T-helper 2 cell treated with Interferon-gamma antibody and Interleukin-4, amounts not matched to agents 5 μg/mL and 100 μg/mL, for 36 hours (primary cell): Measurements from ENCODE around the gene DLK2.

Source experiments
- DNase-seq: peaks from one replicate; pipeline ENCODE4 v3.0.0; 2021; ENCODE audit warnings: low spot score
- H3K27ac Mint-ChIP-seq: one replicate; pipeline ENCODE4 v1.8.0; 2021; ENCODE audit warnings: mild to moderate bottlenecking, mixed read lengths
- H3K27me3 Mint-ChIP-seq: one replicate; pipeline ENCODE4 v1.8.0; 2021; ENCODE audit warnings: low read depth, mixed read lengths
- H3K36me3 Mint-ChIP-seq: one replicate; pipeline ENCODE4 v1.8.0; 2021; ENCODE audit warnings: low read depth, mixed read lengths
- H3K4me1 Mint-ChIP-seq: one replicate; pipeline ENCODE4 v1.8.0; 2021; ENCODE audit warnings: low read depth, mixed read lengths
- H3K4me3 Mint-ChIP-seq: one replicate; pipeline ENCODE4 v1.8.0; 2022; ENCODE audit warnings: mild to moderate bottlenecking, moderate library complexity, mixed read lengths
- H3K9me3 Mint-ChIP-seq: one replicate; pipeline ENCODE4 v1.8.0; 2021; ENCODE audit warnings: mixed read lengths

DLK2 gene

GRCh38 chr6:43493230-43493629, 37.9 kb upstream of the DLK2 start:
- H3K36me3 Mint-ChIP-seq = no peaks in the 10 kb centered on the region
- no peak overlapping the region for H3K4me3 Mint-ChIP-seq
- H3K27ac Mint-ChIP-seq = no peak overlapping the region
- H3K4me1 Mint-ChIP-seq = peaks cover 6% of the 10 kb centered on the region
- H3K9me3 Mint-ChIP-seq = no peaks in the 10 kb centered on the region
- no peaks in the 10 kb centered on the region for H3K27me3 Mint-ChIP-seq
- DNase-seq = no peak

GRCh38 chr6:43492673-43493072, 37.3 kb upstream of the DLK2 start:
- no peak for DNase-seq
- Mint-ChIP-seq H3K36me3 (no peaks in the 10 kb centered on the region), H3K4me3 (no peak overlapping the region), H3K9me3 (no peaks in the 10 kb centered on the region), H3K27ac (no peak overlapping the region), H3K4me1 (peaks cover 6% of the 10 kb centered on the region), H3K27me3 (no peaks in the 10 kb centered on the region)

DNA sequence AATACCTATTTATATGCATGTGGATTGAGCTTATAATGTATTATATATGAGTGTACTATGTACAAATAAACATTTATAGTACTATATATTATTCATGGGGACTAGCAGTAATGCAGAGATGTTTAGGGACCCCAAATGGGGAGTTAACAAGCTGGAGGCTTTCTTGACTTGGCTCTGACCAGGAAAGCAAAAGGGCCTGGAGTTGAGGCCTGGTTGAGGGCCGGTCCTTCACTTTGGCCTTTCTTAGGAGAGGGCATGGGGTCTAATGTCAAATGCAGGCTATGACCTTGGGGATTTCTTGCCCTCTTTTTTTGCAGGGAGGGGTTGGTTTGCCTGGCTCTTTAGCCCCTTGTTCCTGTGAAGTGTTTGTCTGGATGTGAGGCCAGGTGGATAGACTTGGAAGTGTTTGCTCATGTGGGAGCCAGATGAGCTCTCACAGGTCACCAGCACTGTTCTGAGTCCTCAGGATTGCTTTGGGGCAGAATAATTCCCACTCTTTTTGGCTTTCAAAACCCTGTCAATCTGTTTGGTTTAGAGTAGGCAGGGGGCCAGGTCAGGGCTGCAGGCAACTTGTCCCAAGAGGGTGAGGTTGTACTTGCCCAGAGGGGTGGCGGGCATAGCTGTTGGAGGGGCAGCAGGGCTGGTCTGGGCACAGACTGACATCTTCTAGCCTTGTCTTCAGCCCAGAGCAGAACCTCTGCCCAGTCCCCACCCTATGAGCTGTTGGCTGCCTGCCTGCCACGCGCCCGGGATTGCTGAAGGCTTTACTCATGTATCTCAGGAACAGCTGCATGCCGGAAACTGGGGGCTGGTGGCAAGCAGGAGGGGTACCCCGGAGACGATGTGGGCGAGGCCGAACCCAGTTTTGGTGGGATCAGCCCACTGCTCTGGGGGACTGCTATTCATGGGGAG, 36.7 kb upstream of the DLK2 start:
- no peak for DNase-seq
- Mint-ChIP-seq H3K9me3 (no peaks in the 10 kb centered on the region), H3K27me3 (no peaks in the 10 kb centered on the region), H3K4me3 (no peak overlapping the region), H3K27ac (no peak overlapping the region), H3K4me1 (peaks cover 6% of the 10 kb centered on the region), H3K36me3 (no peaks in the 10 kb centered on the region)

GRCh38 chr6:43490523-43490939, 35.2 kb upstream of the DLK2 start:
- DNase-seq = no peak
- no peak overlapping the region for H3K4me3 Mint-ChIP-seq
- peaks cover 5% of the 10 kb centered on the region for H3K4me1 Mint-ChIP-seq
- no peak overlapping the region for H3K27ac Mint-ChIP-seq
- no peaks in the 10 kb centered on the region for H3K36me3 Mint-ChIP-seq
- H3K9me3 Mint-ChIP-seq = no peaks in the 10 kb centered on the region
- no peaks in the 10 kb centered on the region for H3K27me3 Mint-ChIP-seq

GRCh38 chr6:43489277-43490072, 34.1 kb upstream of the DLK2 start:
- no peak overlapping the region for H3K27ac Mint-ChIP-seq
- no peak overlapping the region for H3K4me3 Mint-ChIP-seq
- no peaks in the 10 kb centered on the region for H3K27me3 Mint-ChIP-seq
- no peaks in the 10 kb centered on the region for H3K9me3 Mint-ChIP-seq
- no peaks in the 10 kb centered on the region for H3K36me3 Mint-ChIP-seq
- no peak for DNase-seq
- no peaks in the 10 kb centered on the region for H3K4me1 Mint-ChIP-seq

DNA sequence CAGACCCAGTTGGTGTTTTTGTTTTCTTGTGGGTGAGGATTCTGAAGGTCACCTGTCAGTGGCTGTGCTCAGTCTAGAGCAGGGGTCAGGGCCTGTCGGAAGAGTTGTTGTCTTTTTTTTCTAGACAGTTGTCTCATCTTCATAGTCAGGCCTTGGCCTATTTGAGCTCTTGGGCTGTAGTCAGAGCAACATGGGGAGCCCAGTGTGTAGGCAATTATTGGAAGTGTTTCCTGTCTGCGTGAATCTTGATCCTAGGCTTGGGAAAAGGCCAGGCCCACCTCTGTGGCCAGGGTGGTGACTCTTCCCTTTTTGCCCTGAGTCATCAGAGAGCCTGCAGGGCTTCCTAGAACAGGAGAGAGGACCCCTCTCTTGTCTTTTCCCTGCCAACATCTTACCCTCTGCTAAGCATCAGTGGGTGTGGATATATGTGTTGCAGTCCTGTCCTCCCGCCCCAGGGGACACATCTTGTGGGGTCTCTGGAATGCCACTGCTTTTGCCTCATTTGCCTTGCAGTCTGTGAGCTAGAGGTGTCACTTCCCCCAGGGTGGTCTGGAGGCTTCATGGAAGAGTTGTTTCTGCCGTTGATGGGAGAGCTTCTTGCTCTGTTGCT, 33.4 kb upstream of the DLK2 start:
- Mint-ChIP-seq H3K27me3 (no peaks in the 10 kb centered on the region), H3K27ac (no peak overlapping the region), H3K4me1 (no peaks in the 10 kb centered on the region), H3K9me3 (no peaks in the 10 kb centered on the region), H3K4me3 (no peak overlapping the region), H3K36me3 (no peaks in the 10 kb centered on the region)
- no peak for DNase-seq

DNA sequence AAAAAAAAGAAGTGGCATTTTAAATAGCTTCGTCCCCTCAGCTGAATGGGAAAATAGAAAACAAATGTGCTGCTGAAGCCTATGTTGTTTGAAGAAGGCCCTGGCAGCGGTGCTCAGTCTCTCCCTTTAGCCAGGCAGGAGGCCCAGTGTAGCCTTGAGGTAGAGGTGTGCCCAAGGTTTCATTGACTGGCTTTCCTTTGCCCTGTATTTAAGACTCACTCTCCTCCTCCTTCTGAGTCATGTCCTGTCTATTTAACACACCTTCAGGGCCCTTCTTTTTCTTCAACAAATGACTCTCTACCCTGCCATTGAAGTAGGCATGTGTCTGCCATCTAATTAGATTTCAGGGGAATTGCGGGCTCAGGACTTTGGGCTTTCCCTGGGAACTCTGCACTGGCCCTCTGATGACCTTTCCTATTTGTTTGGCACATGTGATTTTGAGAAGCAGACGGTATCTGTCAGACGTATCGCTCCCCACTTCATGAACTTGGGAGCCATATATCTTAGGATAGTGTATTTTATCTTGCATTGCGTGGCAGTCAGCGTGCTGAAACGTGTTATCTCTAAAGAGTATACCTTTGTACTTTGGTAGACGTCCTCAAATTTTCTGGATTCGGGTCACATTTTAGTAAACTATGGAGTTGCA, 26.4 kb upstream of the DLK2 start:
- Mint-ChIP-seq H3K9me3 (no peaks in the 10 kb centered on the region), H3K27ac (no peak overlapping the region)

DNA sequence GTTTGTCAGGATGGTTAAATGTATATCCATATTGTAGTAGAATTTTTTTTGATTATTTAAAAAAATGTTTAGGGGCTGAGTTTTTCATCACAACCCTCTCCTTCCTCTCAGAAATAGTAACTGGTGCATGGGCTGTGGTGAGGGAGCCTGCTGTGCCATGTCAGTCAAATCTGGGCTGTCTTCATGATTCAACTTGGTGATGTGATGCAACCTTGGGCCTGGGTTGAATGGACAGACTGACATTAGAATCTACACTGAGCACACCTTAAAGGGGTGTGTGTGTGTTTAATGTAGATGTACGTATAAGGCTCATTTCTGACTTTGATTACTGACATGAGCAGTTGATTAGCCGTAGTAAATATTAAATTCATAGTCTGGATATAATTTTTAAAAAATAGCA, 25.7 kb upstream of the DLK2 start:
- Mint-ChIP-seq H3K36me3 (no peaks in the 10 kb centered on the region), H3K4me1 (peaks cover 21% of the 10 kb centered on the region), H3K9me3 (no peaks in the 10 kb centered on the region), H3K4me3 (no peak overlapping the region), H3K27me3 (no peaks in the 10 kb centered on the region), H3K27ac (no peak overlapping the region)
- no peak for DNase-seq

More for the DNA sequence above, 26.4 kb upstream of the DLK2 start:
- H3K27me3 Mint-ChIP-seq = no peaks in the 10 kb centered on the region
- H3K4me3 Mint-ChIP-seq = no peak overlapping the region
- H3K36me3 Mint-ChIP-seq = no peaks in the 10 kb centered on the region
- no peak for DNase-seq
- peaks cover 19% of the 10 kb centered on the region for H3K4me1 Mint-ChIP-seq

GRCh38 chr6:43478008-43478372, 22.6 kb upstream of the DLK2 start:
- H3K27ac Mint-ChIP-seq = peak overlapping the region; percentile 93
- H3K36me3 Mint-ChIP-seq = no peaks in the 10 kb centered on the region
- peak overlapping the region; percentile 95 for H3K4me3 Mint-ChIP-seq
- peaks cover 21% of the 10 kb centered on the region for H3K4me1 Mint-ChIP-seq
- H3K9me3 Mint-ChIP-seq = no peaks in the 10 kb centered on the region
- DNase-seq = peak; percentile 6
- no peaks in the 10 kb centered on the region for H3K27me3 Mint-ChIP-seq

DNA sequence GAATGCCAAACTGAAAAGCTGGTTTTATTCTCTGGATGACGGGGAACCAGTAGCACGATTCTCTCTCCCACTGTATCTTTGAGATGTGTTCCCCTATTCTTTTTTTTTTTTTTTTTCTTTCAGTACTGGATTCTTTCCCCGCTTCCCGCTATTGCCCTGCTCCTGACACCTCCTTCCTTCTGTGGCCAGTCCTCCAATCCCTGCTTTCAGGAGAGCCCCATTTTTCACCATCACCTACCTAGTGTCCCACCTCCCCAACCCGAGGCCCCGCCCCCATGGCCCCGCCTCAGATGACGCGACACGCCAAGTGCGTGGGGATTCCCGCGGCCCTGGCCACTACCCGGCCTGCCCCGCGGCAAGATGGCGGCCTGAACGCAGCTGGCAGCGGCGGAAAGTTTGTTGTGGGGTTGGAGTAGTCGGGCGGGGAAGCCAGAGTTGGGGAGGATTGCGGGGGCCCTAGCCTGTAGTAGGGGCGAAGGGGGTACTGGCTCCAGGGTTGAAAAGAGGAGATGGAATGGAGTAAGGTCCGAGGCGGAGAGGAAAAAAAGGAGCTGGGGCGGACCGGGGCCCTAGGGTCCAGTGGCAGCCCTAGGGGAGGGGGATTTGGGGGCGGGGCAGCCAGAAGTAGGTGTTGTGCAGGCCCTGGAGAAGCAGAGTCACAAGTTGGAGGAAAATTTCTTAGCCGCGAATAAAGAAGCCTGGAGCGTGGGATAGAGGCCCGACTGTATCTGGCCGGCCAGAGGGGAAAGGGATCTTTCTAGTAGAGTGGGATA, 22.1 kb upstream of the DLK2 start, which contains the start of gene TJAP1:
Gene TJAP1, plus strand, starts transcription at position 336 of the 773 bp plus-strand sequence. CDS start 21,432 bp downstream, outside the sequence.
- Mint-ChIP-seq H3K9me3 (no peaks in the 10 kb centered on the region), H3K27ac (peak within 1 kb of the TSS; percentile 93), H3K4me1 (peaks cover 21% of the 10 kb centered on the region), H3K4me3 (peak within 1 kb of the TSS; percentile 95), H3K27me3 (no peaks in the 10 kb centered on the region), H3K36me3 (no peaks in the 10 kb centered on the region)
- DNase-seq = peak; percentile 93

GRCh38 chr6:43476746-43477145, 21.4 kb upstream of the DLK2 start:
- Mint-ChIP-seq H3K4me1 (peaks cover 20% of the 10 kb centered on the region), H3K36me3 (no peaks in the 10 kb centered on the region), H3K4me3 (peak overlapping the region; percentile 95), H3K27me3 (no peaks in the 10 kb centered on the region), H3K27ac (peak overlapping the region; percentile 93), H3K9me3 (no peaks in the 10 kb centered on the region)
- DNase-seq = no peak

- H3K4me1 Mint-ChIP-seq = peaks cover 18% of the 10 kb centered on the region
- H3K4me3 Mint-ChIP-seq = no peak overlapping the region
- H3K36me3 Mint-ChIP-seq = no peaks in the 10 kb centered on the region
- peaks cover 5% of the 10 kb centered on the region for H3K27me3 Mint-ChIP-seq
- DNase-seq = no peak
- H3K27ac Mint-ChIP-seq = no peak overlapping the region
- H3K9me3 Mint-ChIP-seq = no peaks in the 10 kb centered on the region
These were observed 20.2 kb upstream of the DLK2 start for GRCh38 chr6:43475516-43475915.

- H3K4me1 Mint-ChIP-seq = peaks cover 8% of the 10 kb centered on the region
- H3K27ac Mint-ChIP-seq = no peak overlapping the region
- no peak for DNase-seq
- no peak overlapping the region for H3K4me3 Mint-ChIP-seq
- peaks cover 11% of the 10 kb centered on the region for H3K27me3 Mint-ChIP-seq
- H3K9me3 Mint-ChIP-seq = no peaks in the 10 kb centered on the region
- H3K36me3 Mint-ChIP-seq = no peaks in the 10 kb centered on the region
These were observed 17.2 kb upstream of the DLK2 start for GRCh38 chr6:43472515-43472914.
